Measurements from ENCODE around the gene DRICH1.
"Not testable (repeated sequence)": the region's sequence is repeated elsewhere in the genome, so short reads cannot be mapped to it uniquely, and the experiment has no call there.

Gene DRICH1

GRCh38 chr22:23673826-23674690 lies 41.9 kb upstream of the DRICH1 start:
- DNase-seq (ENCODE audit: low read depth in 1 of 2, low spot score in 1 of 2) = no peak

DNA sequence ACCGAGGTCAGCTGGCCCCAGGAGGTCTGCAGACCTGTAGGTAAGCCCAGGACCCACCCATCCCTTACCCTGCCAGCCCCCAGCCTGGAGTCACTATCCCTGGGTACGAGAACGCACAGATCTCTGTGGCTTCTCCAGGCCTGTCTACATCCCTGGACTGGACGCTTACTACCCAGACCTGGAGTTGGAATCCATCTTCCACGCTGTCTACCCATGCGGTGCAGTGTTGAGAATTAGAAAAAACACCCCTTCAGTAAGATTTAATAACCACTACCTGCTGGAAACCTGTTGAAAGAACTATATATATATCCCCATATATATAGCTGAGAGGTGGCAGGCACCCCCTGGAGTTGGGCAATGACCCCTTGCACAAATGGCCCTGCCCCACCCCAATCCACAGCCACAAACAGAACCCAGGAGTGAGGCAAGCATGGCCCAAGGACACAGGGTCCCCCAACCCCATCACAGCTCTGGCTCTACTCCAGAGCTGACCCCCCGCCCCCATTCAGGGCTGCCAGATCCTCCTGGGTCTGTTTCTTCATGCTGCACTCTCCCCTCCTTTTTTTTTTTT lies 41.0 kb upstream of the DRICH1 start:
- no peaks in the 10 kb centered on the region for H3K27me3 ChIP-seq (ENCODE audit: insufficient read depth, poor library complexity, severe bottlenecking)
- peak overlapping the region; percentile 51 for H3K27ac ChIP-seq (replicated peaks)
- DNase-seq (ENCODE audit: low read depth in 1 of 2, low spot score in 1 of 2) = peak in 1 of 2 experiments; percentile 55
- no peak overlapping the region for H3K4me3 ChIP-seq (replicated peaks; ENCODE audit: insufficient read depth, low read length)
- TF ChIP-seq, protein P1, sequence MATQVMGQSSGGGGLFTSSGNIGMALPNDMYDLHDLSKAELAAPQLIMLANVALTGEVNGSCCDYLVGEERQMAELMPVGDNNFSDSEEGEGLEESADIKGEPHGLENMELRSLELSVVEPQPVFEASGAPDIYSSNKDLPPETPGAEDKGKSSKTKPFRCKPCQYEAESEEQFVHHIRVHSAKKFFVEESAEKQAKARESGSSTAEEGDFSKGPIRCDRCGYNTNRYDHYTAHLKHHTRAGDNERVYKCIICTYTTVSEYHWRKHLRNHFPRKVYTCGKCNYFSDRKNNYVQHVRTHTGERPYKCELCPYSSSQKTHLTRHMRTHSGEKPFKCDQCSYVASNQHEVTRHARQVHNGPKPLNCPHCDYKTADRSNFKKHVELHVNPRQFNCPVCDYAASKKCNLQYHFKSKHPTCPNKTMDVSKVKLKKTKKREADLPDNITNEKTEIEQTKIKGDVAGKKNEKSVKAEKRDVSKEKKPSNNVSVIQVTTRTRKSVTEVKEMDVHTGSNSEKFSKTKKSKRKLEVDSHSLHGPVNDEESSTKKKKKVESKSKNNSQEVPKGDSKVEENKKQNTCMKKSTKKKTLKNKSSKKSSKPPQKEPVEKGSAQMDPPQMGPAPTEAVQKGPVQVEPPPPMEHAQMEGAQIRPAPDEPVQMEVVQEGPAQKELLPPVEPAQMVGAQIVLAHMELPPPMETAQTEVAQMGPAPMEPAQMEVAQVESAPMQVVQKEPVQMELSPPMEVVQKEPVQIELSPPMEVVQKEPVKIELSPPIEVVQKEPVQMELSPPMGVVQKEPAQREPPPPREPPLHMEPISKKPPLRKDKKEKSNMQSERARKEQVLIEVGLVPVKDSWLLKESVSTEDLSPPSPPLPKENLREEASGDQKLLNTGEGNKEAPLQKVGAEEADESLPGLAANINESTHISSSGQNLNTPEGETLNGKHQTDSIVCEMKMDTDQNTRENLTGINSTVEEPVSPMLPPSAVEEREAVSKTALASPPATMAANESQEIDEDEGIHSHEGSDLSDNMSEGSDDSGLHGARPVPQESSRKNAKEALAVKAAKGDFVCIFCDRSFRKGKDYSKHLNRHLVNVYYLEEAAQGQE (IDR thresholded peaks at IDR 0.05; ENCODE audit: insufficient replicate concordance, low read depth) = no peak
- TF ChIP-seq POLR2AphosphoS5 (IDR thresholded peaks at IDR 0.05; ENCODE audit: low read depth) (no peak), GABPA (IDR thresholded peaks at IDR 0.05; ENCODE audit: low read depth) (no peak), SPI1 (IDR thresholded peaks at IDR 0.05; ENCODE audit: borderline replicate concordance, low read depth) (no peak), CTCF (IDR thresholded peaks at IDR 0.05; ENCODE audit: insufficient read depth, low read length) (no peak)

More at GRCh38 chr22:23673826-23674690, 41.9 kb upstream of the DRICH1 start:
- H3K27me3 ChIP-seq (ENCODE audit: insufficient read depth, poor library complexity, severe bottlenecking) = no peaks in the 10 kb centered on the region
- H3K27ac ChIP-seq (replicated peaks) = peak overlapping the region; percentile 41
- H3K4me3 ChIP-seq (replicated peaks; ENCODE audit: insufficient read depth, low read length) = no peak overlapping the region
- no peak for TF ChIP-seq GABPA (IDR thresholded peaks at IDR 0.05; ENCODE audit: low read depth)
- TF ChIP-seq CTCF (IDR thresholded peaks at IDR 0.05; ENCODE audit: insufficient read depth, low read length) = no peak
- TF ChIP-seq SPI1 (IDR thresholded peaks at IDR 0.05; ENCODE audit: borderline replicate concordance, low read depth) = peak; percentile 2; the same call in 1 of the 2 replicates
- no peak for TF ChIP-seq POLR2AphosphoS5 (IDR thresholded peaks at IDR 0.05; ENCODE audit: low read depth)
- TF ChIP-seq, protein P1 (IDR thresholded peaks at IDR 0.05; ENCODE audit: insufficient replicate concordance, low read depth) = no peak

DNA sequence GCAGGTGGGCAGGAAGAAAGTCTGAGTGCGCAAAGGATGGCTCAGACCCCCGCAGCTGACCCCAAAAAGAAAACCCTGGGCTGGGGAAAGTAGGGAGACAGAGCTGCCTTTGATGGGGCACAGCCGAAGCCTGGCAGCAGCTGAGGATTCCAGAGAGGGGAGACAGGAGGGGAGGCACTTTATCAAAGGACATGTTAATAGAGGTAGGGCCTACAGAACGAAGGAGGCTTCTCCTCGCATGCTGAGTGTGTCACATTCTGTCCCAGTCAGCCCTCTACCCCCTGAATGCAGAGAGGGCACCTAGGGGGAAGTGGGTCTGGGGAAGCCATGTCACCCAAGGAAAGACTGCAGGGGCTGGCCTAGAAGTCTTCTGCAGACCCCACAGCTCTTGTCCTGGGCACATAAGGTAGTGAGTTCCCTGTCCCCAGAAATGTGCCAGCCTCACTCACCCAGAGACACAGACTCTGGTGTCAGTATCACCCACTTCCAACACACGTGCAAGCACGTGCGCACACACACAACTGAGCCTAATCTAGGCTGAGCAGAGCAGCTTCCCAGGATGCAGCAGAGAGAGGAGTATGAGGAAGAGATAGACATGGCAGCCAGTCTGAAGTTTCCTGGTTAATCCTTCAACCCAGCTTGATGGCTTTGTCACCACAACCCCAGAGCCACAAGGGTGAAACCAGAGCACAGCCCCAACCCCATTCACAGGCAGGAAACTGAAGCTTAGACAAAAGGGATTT lies 40.4 kb upstream of the DRICH1 start:
- peak overlapping the region; percentile 51 for H3K27ac ChIP-seq (replicated peaks)
- not testable (repeated sequence) for DNase-seq (ENCODE audit: low read depth in 1 of 2, low spot score in 1 of 2); H3K4me3 ChIP-seq (replicated peaks; ENCODE audit: insufficient read depth, low read length); H3K27me3 ChIP-seq (ENCODE audit: insufficient read depth, poor library complexity, severe bottlenecking)

DNA sequence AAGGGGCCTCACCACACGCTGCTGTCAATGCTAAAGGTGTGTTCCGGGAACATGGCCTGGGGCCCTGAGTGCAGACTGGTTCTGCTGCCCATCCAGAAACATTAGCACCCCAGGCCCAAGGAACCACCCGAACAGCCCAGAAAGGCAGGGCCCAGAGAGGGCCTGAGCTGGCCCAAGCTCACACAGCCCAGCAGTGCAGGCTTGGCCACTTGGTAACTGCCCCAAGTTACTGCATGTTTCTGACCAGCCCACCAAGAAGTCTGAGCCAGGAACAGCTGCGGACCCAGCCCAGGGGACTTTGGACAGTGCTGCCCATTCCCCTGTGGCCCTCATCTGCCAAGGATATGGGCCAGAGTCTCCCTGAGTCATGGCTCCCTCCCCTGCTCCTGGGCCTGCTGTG lies 39.3 kb upstream of the DRICH1 start:
- not testable (repeated sequence) for H3K27me3 ChIP-seq (ENCODE audit: insufficient read depth, poor library complexity, severe bottlenecking); DNase-seq (ENCODE audit: low read depth in 1 of 2, low spot score in 1 of 2)

More for the DNA sequence above, 39.3 kb upstream of the DRICH1 start:
- H3K4me3 ChIP-seq (replicated peaks; ENCODE audit: insufficient read depth, low read length); H3K27ac ChIP-seq (replicated peaks): not testable (repeated sequence)
